Aorta (tissue), 5 donors: ENCODE results near the gene OSER1. TPM values are rescaled to one million over a fixed set of nuclear protein-coding genes. Genes with fewer than 3 reads are reported as not detected.
A peak's percentile ranks its signal among the peaks of the same experiment; 100 is the strongest.

Source experiments
- ATAC-seq: fragments of 200-7000 bp; cut with Tn5 transposase; one replicate; pipeline ENCODE4 v1.9.1; 2022; ENCODE audit warnings: moderate library complexity; ENCODE audit not compliant: low FRiP score
- DNase-seq, 2 donors: peaks; one replicate each; pipeline ENCODE4 v3.0.0-alpha.2; 2020
- H3K27ac ChIP-seq, 2 donors: one replicate each; pipeline ENCODE4 v1.5.1; 2013; ENCODE audit warnings: low read length in 2 of 2, mild to moderate bottlenecking in 2 of 2, moderate library complexity in 2 of 2, control low read depth in 1 of 2, inconsistent platforms in 1 of 2, low read depth in 1 of 2
- H3K27me3 ChIP-seq, 2 donors: one replicate each; pipeline ENCODE4 v1.6.1; 2013; ENCODE audit warnings: control low read depth in 1 of 2, low read length in 1 of 2, mild to moderate bottlenecking in 1 of 2, moderate library complexity in 1 of 2; ENCODE audit not compliant: insufficient read depth in 2 of 2, control insufficient read depth in 1 of 2
- H3K36me3 ChIP-seq, 2 donors: one replicate each; pipeline ENCODE4 v1.6.1; 2013; ENCODE audit warnings: control low read depth in 1 of 2, low read length in 1 of 2, mild to moderate bottlenecking in 1 of 2; ENCODE audit not compliant: insufficient read depth in 2 of 2, control insufficient read depth in 1 of 2
- H3K4me1 ChIP-seq, 2 donors: one replicate each; pipeline ENCODE4 v1.6.1; 2013; ENCODE audit warnings: low read length in 2 of 2, control low read depth in 1 of 2, mild to moderate bottlenecking in 1 of 2, moderate library complexity in 1 of 2; ENCODE audit not compliant: insufficient read depth in 2 of 2, control insufficient read depth in 1 of 2
- H3K4me3 ChIP-seq, 2 donors: one replicate each; pipeline ENCODE4 v1.5.1; 2013; ENCODE audit warnings: low read length in 2 of 2, control low read depth in 1 of 2, mild to moderate bottlenecking in 1 of 2
- H3K9me3 ChIP-seq: one replicate; pipeline ENCODE4 v1.6.1; 2013; ENCODE audit warnings: mild to moderate bottlenecking, low read length; ENCODE audit not compliant: control insufficient read depth
- WGBS, 2 donors: extraction: QIAGEN DNeasy Blood & Tissue Kit; methylation state at CpG; one replicate each; pipeline ENCODE4 v1.1.7; 2013; 5-methylcytosine and 5-hydroxymethylcytosine counted together
- intact Hi-C, 2 donors: fragments of 100-400 bp; cut with DNase I; formaldehyde crosslinking; loops; one replicate each; pipeline versions ENCODE4 v1.14.2 to v1.15.0; 2022
- polyA plus RNA-seq, 2 donors: library from polyadenylated mRNA; stranded (reverse); fragments of 200-250 nt; gene quantifications; one replicate each; pipeline ENCODE4 v1.2.3, GENCODE V29; 2013
- total RNA-seq, 2 donors: library from RNA; stranded (reverse); fragmentation: NEBNext Ultra II Directional; extraction: Animal tissue kit (Norgen Biotek cat#: 25700); gene quantifications; one replicate each; pipeline ENCODE4 v1.2.1, GENCODE V29; 2021
- donor health status: healthy with polysubstance abuse.
- donor health status: Bipolar disorder and iron deficiency.
- donor health status: DM: no; HTN: no; CAD: no.
- donor health status: DM: no; HTN: no; CAD: no.
- donor health status: DM: yes; HTN: yes; CAD: no.

The OSER1 gene
- total and polyA plus RNA-seq, 4 donors, result 26.7 to 54.1 (median 31.7) TPM

GRCh38 chr20:44188752-44189151 lies 21.8 kb downstream of the OSER1 start:
- Histone ChIP-seq H3K27me3 (no peaks in the 10 kb centered on the region), H3K36me3 (no peaks in the 10 kb centered on the region), H3K9me3 (no peaks in the 10 kb centered on the region), H3K27ac (peak overlapping the region in 1 of 2 donors; percentile 63), H3K4me3 (no peak overlapping the region), H3K4me1 (peaks cover 0 to 4% of the 10 kb centered on the region in 2 donors)
- DNase-seq (peak in 1 of 2 donors; percentile 40), ATAC-seq (no peak)
- 57 to 65% methylated on average over 6 of the region's 6 CpGs for WGBS, 2 donors
- intact Hi-C loops, result loop anchor here in 1 of 2 donors (5.0 to 10.0 kb wide), 3 partner anchors 36 to 1646 kb away; partner anchors contain the start of gene SNX21

- intact Hi-C loops, result loop anchor here (2.0 to 10.0 kb wide), 4 partner anchors 36 to 1647 kb away; partner anchors contain the start of gene SNX21 (in 1 of the 2)
- peak; percentile 47 to 74 for DNase-seq
- Histone ChIP-seq H3K36me3 (no peaks in the 10 kb centered on the region), H3K9me3 (no peaks in the 10 kb centered on the region), H3K4me3 (peak overlapping the region in 1 of 2 donors; percentile 18), H3K4me1 (peaks cover 0 to 4% of the 10 kb centered on the region in 2 donors), H3K27me3 (no peaks in the 10 kb centered on the region), H3K27ac (peak overlapping the region; percentile 63 to 96)
- 10 to 11% methylated on average over 7 to 8 of the region's 8 CpGs for WGBS, 2 donors
- peak; percentile 33 for ATAC-seq
These were observed 22.5 kb downstream of the OSER1 start for GRCh38 chr20:44187772-44188709.

- Histone ChIP-seq H3K27ac (peak within 1 kb of the TSS; percentile 63 to 96), H3K4me1 (peaks cover 0 to 4% of the 10 kb centered on the region in 2 donors), H3K4me3 (peak within 1 kb of the TSS; percentile 68 to 81), H3K36me3 (no peaks in the 10 kb centered on the region), H3K9me3 (no peaks in the 10 kb centered on the region), H3K27me3 (no peaks in the 10 kb centered on the region)
- intact Hi-C loops, result loop anchor here (2.0 to 10.0 kb wide), 4 partner anchors 35 to 1648 kb away; partner anchors contain the start of gene SNX21 (in 1 of the 2)
- WGBS, 2 donors, result 0% methylated on average over 24 of the region's 24 CpGs
- ATAC-seq (peak; percentile 87), DNase-seq (peak; percentile 84 to 91)
These were observed 23.4 kb downstream of the OSER1 start, which contains the start of gene JPH2 for GRCh38 chr20:44187054-44187771. JPH2 (minus strand) TSS chr20:44187188; CDS start chr20:44186705, 483 bp downstream.

- Histone ChIP-seq H3K4me1 (peaks cover 0 to 4% of the 10 kb centered on the region in 2 donors), H3K4me3 (peak overlapping the region; percentile 68 to 81), H3K27me3 (no peaks in the 10 kb centered on the region), H3K9me3 (no peaks in the 10 kb centered on the region), H3K36me3 (no peaks in the 10 kb centered on the region), H3K27ac (peak overlapping the region; percentile 63 to 80)
- WGBS, 2 donors, result 3% methylated on average over 14 of the region's 14 CpGs
- peak; percentile 4 for ATAC-seq
- DNase-seq, result peak; percentile 48 to 71
- intact Hi-C loops, result loop anchor here (2.0 to 10.0 kb wide), 4 partner anchors 34 to 1648 kb away; partner anchors contain the start of gene SNX21 (in 1 of the 2)
These were observed 23.9 kb downstream of the OSER1 start for GRCh38 chr20:44186674-44187053.

GRCh38 chr20:44186201-44186600 lies 24.4 kb downstream of the OSER1 start:
- Histone ChIP-seq H3K4me1 (peaks cover 0 to 4% of the 10 kb centered on the region in 2 donors), H3K27ac (peak overlapping the region; percentile 63 to 80), H3K4me3 (peak overlapping the region; percentile 68 to 81), H3K27me3 (no peaks in the 10 kb centered on the region), H3K36me3 (no peaks in the 10 kb centered on the region), H3K9me3 (no peaks in the 10 kb centered on the region)
- WGBS, 2 donors, result 7 to 12% methylated on average over 14 of the region's 14 CpGs
- intact Hi-C loops, result loop anchor here (2.0 to 10.0 kb wide), 4 partner anchors 34 to 1649 kb away; partner anchors contain the start of gene SNX21 (in 1 of the 2)
- no peak for ATAC-seq
- DNase-seq, result peak in 1 of 2 donors; percentile 70

GRCh38 chr20:44185574-44185973 lies 25.0 kb downstream of the OSER1 start:
- H3K4me1 ChIP-seq, result peaks cover 0 to 4% of the 10 kb centered on the region in 2 donors
- peak overlapping the region; percentile 68 to 81 for H3K4me3 ChIP-seq
- no peaks in the 10 kb centered on the region for H3K27me3 ChIP-seq
- intact Hi-C loops, result loop anchor here in 1 of 2 donors (5.0 to 10.0 kb wide), 3 partner anchors 33 to 1649 kb away; partner anchors contain the start of gene SNX21
- WGBS, 2 donors, result 34 to 46% methylated on average over 4 of the region's 4 CpGs
- peak overlapping the region in 1 of 2 donors; percentile 9 for H3K27ac ChIP-seq
- no peaks in the 10 kb centered on the region for H3K36me3 ChIP-seq
- no peak for DNase-seq
- ATAC-seq, result no peak
- no peaks in the 10 kb centered on the region for H3K9me3 ChIP-seq

- Histone ChIP-seq H3K9me3 (no peaks in the 10 kb centered on the region), H3K27ac (peak overlapping the region; percentile 64 to 68), H3K4me1 (peaks cover 0 to 4% of the 10 kb centered on the region in 2 donors), H3K36me3 (no peaks in the 10 kb centered on the region), H3K27me3 (no peaks in the 10 kb centered on the region), H3K4me3 (peak overlapping the region; percentile 37 to 47)
- ATAC-seq, result no peak
- 8 to 12% methylated on average over 7 of the region's 7 CpGs for WGBS, 2 donors
- peak in 1 of 2 donors; percentile 39 for DNase-seq
- intact Hi-C loops, result loop anchor here in 1 of 2 donors (10.0 kb wide), 1 partner anchor 1652 kb away; the partner anchor contains the start of gene SNX21
These were observed 27.3 kb downstream of the OSER1 start for GRCh38 chr20:44183282-44183681.

GRCh38 chr20:44182863-44183262 lies 27.7 kb downstream of the OSER1 start:
- 37 to 39% methylated on average over 3 of the region's 3 CpGs for WGBS, 2 donors
- intact Hi-C loops, result loop anchor here in 1 of 2 donors (10.0 kb wide), 1 partner anchor 1652 kb away; the partner anchor contains the start of gene SNX21
- Histone ChIP-seq H3K4me1 (peaks cover 0 to under 1% of the 10 kb centered on the region in 2 donors), H3K27ac (peak overlapping the region; percentile 20 to 68), H3K36me3 (no peaks in the 10 kb centered on the region), H3K27me3 (no peaks in the 10 kb centered on the region), H3K4me3 (peak overlapping the region; percentile 37 to 47), H3K9me3 (no peaks in the 10 kb centered on the region)
- DNase-seq, result no peak
- no peak for ATAC-seq
